Stimulated activated CD4-positive, alpha-beta T cell treated with anti-CD3 and anti-CD28 coated beads, Interleukin-12 subunit alpha, Interleukin-12 subunit beta, amount 100 ng/mL, for 48 hours (primary cell): ENCODE measurements around the gene SIRT7.

Experiments
- DNase-seq, 3 donors: peaks; one replicate each; pipeline ENCODE4 v3.0.0-alpha.2; 2020; ENCODE audit warnings: low read depth in 2 of 3, low spot score in 1 of 3

SIRT7 gene

GRCh38 chr17:81890447-81891302 is 27.3 kb downstream of the SIRT7 start:
- DNase-seq, result no peak

- DNase-seq, result no peak
Observed at GRCh38 chr17:81889602-81890001, 28.4 kb downstream of the SIRT7 start.

DNA sequence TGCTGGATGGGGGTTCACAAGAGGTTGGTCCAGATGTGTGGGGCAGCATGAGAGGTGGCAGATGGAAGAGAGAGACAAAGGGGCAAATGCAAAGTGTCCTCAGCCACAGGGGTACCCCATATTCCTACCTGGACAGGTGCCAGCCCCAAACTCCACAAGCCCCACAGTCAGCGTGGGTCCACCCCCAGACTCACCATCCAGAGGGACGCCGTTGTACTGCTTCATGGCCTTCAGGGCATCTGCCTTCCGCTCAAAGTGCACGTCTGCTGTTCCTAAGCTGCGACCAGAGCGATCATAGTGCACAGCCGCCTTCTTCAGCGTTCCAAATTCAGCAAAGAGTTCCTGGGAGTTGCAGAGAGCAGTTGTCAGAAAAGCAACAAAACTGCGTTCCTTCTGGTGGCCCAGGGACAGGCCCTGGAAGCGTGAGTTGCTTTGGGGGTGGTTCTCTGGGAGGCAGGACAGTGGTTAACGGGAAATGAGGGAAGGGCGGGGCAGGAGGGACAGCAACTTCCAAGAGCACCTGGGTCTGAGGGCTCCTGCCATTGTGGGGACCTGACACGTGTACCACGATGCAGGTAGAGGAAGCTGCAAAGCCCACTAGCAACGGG is 28.9 kb downstream of the SIRT7 start:
- DNase-seq, result no peak

DNA sequence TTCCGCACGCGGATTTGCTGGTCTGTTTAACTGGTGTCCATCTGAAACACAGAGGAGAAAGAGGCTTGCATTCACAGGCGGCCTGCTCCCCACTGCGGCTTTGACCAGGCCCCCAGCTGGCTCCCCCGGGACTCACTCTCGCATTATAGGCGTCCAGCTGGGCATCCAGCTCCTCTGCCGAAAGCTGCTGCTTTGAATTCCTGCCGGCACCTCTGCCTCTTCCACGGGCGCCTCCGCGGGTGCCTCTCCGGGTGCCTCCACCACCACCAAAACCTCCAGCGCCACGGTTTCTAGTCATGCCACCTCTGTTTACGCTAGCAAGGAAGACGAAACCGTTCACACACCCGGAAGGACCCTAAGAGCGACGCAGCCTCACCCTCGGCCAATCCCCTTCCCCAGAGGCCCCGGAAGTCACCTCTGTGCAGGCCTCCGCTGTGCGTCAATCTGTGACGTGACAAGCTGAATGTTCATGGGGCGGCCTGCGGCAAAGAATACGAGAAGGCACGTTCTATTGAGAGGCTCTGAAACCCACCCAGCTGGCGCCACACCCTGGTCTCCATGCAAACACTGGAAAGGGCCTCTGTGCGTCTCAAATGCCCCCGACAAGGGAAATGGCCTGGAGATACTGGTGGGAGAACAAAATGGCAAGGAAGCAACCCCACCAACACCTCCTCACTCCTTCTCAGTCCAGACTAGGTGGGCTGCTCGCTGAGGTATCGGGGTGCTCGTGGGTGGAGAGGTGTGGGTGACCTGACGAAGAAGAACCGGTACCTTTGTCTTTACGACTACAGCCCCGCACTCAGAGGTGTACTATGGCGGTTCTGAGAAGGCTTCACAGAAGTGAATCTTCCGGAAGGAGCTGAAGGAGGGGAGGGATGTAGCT is 29.6 kb downstream of the SIRT7 start:
- DNase-seq, result no peak

- DNase-seq, result no peak
Observed at GRCh38 chr17:81885869-81886548, 32.0 kb downstream of the SIRT7 start.

DNA sequence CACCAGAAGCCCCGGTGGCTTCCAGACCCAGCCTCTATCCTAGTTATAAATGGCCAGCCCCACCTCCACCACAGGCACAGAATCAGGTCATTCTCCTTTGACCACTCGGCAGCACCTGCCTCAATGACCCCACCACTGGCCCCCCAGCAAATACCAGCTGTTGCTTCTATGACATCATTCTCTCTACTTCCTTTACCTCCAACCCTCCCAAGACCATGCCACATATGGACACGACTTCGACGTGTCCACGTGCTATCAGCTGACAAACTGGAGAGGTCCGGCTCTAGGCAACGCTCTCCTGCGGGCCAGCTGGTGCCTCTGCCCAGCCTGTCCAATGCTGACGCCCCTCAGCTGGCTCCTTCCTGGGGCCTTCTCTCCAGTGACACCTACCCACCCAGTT is 32.5 kb downstream of the SIRT7 start:
- DNase-seq, result no peak

GRCh38 chr17:81884968-81885367 is 33.0 kb downstream of the SIRT7 start:
- DNase-seq, result no peak

- no peak for DNase-seq
Observed at GRCh38 chr17:81884520-81884919, 33.5 kb downstream of the SIRT7 start.

GRCh38 chr17:81879121-81879520 is 38.9 kb downstream of the SIRT7 start:
- no peak for DNase-seq

- DNase-seq, result no peak
Observed at GRCh38 chr17:81878294-81878693, 39.7 kb downstream of the SIRT7 start.

- DNase-seq, result no peak
Observed at GRCh38 chr17:81877569-81877968, 40.4 kb downstream of the SIRT7 start.

DNA sequence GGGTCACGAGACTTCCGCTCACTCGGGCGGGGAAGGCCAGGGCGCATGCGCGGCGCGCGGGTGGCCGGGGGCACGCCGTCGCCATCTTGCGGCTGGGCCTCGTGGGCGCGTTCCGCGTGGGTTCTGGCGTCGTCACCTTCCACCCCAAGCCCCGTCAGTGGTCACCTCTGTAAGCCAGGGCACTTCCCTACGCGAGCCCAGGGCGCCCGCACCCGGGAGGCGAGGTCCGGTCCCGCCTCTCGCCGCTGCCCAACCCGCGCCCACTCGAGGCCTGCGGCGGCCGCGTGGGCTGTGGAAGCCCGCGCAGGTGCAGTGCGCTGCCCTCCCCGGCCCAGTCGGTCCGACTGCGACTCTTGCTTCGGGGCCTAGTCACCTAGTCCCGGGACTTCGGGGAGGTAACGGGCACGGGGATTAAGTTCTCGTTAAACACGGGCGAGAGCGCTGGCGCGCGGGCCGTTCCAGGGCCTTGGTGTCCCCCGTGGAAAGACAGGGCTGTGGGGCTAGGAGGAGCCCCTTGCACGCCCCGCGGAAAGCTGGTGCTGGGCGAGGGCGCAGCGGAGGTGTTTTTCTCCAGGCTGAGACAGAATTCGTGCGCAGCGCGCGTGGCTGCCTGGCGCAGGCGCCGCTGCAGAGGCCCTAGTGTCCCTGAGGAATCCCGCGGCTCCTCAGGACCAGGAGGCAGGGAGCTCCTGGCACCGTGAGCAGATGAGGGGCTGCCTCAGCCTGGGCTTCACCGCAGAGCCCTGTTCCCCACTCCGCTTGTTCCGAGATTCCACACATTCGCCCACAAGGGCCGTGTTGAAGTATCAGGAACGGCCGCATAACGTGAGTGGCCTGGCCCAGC is 46.4 kb downstream of the SIRT7 start:
- DNase-seq, result peak; percentile 88 to 97 (median 89)

GRCh38 chr17:81870981-81871386 is 47.0 kb downstream of the SIRT7 start, which contains the start of gene ARHGDIA:
Gene ARHGDIA (minus strand): TSS chr17:81871337. CDS start chr17:81869930, 1,407 bp downstream.
- DNase-seq, result no peak

DNA sequence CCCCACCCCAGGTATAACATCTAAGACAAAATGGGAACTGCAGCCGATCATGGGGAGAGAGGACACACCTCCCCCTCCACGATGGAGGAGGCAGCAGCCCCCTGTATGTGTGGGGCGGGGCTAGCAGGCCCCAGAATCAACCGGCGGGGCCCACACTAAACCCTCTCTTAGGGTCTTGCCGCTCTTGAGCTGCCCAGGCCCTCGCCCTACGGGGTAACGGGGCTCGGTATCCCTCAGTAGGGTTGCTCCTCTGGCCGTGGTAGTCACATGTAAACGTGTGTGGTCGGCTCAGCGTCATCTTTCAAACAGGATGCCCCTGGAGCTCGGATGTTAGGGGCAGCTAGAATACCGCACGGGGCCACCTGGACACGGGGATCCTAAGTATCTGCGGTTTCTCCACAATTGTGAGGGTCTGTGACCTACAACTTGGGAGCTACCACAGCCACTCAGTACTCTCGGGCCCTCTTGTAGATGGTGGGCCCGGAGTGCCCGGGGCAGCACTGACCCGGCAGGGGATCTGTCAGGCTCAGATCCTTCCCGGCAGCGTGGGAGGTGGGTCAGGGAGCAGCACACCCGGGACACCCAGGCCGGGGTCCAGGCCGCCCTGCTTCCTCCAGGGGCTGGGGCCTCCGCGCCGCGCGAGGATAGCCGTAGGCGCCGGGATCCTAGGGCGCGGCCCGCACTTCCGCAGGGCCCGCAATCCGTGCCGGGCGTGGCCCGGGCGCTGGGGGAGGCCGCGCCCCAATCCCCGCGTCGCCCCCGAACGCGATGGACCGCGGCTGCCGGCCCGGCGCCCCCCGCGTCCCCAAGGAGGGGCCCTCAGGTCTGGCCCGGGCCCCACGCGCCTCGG is 47.6 kb downstream of the SIRT7 start:
- DNase-seq, result no peak

GRCh38 chr17:81869221-81870130 is 48.5 kb downstream of the SIRT7 start:
- no peak for DNase-seq

DNA sequence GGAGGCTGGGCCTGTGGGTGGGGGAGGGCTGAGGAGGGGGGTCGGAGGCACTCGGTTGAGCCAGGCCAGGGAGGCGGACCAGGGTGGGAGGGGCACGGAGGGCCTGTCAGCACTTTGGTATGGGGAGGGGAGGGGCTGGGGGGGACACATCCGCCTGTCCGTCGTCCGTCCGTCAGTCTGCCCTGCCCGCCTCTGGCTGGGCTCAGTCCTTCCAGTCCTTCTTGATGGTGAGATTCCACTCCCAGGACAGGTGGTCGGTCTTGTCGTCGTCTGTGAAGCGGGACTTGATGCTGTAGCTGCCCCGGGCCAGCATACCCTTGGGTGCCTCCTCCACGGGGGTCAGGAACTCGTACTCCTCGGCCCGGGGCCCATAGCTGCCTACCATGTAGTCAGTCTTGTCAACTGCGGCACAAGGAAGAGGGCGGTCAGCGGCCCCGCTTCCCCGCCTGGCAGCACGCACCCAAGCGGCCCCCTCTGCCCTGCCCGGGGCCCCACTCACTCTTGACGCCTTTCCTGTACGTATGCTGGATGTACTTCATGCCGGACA is 49.2 kb downstream of the SIRT7 start:
- DNase-seq, result no peak

- DNase-seq, result no peak
Observed at GRCh38 chr17:81867991-81868673, 49.8 kb downstream of the SIRT7 start.
